ENCODE measurements around the gene ARHGAP24. TPM values are rescaled to one million over a fixed set of nuclear protein-coding genes. Genes with fewer than 3 reads are reported as not detected.

ARHGAP24 gene
- total and polyA plus RNA-seq, 2 experiments from 2014 or later: 0.21 to 0.36 TPM

DNA sequence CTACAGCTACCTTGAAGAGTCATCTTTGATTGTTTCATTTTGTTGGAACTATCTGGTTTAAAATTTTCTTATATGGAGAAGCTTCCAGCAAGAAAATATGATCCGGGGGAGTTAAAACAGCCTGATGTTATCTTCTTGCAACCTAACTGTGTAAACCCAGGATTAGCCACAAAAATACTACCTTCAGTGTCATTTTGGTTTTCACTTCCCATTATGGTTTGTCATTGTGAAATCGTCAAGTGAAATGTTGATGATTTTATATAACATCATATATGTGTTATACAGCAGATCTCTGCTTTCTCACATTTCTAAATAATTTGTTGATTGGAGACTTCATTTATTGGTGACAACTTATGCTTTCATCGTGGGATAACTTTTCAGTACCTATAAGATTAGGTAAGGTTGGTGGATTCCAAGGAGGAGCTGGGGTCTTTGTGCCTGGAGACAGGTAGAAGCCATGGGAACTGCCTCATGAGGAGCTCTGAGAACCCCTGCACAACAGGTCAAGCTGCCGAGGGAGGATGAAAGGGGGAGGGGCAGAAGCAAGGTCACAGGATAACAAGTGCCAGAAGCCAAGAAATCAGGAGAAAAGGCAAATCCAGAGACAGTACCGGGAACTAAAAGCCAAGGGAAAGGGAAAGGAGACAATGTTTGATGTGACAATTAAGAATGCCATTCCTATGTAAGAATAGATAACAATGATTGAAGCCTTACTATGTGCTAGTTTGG lies 7.2 kb downstream of the ARHGAP24 start:
- Histone ChIP-seq H3K4me3 (no peak overlapping the region), H3K27me3 (ENCODE audit: insufficient read depth) (no peaks in the 10 kb centered on the region), H3K4me2 (no peak overlapping the region), H4K20me1 (replicated peaks; ENCODE audit: insufficient read depth) (no peaks in the 10 kb centered on the region), H3K79me2 (replicated peaks; ENCODE audit: insufficient read depth) (no peaks in the 10 kb centered on the region), H2AFZ (no peak overlapping the region), H3K27ac (ENCODE audit: low read depth) (no peak overlapping the region), H3F3A (replicated peaks; ENCODE audit: low read depth) (no peaks in the 10 kb centered on the region), H3K36me3 (ENCODE audit: insufficient read depth) (no peaks in the 10 kb centered on the region), H3K4me1 (ENCODE audit: insufficient read depth) (no peaks in the 10 kb centered on the region), H3K9me2 (ENCODE audit: insufficient read depth) (no peaks in the 10 kb centered on the region)
- H3K27ac Mint-ChIP-seq: no peak overlapping the region
- DNase-seq (ENCODE audit: low spot score) (peak; percentile 34), ATAC-seq (peak; percentile 85)
- peaks cover 5% of the 10 kb centered on the region; the same call in 1 of the 3 replicates for H3K4me1 Mint-ChIP-seq
- no peak overlapping the region for H3K4me3 Mint-ChIP-seq
- no peaks in the 10 kb centered on the region for H3K36me3 Mint-ChIP-seq (ENCODE audit: low read depth)
- no peaks in the 10 kb centered on the region for H3K9me3 Mint-ChIP-seq
- TF ChIP-seq EZH2 (IDR thresholded peaks at IDR 0.05; ENCODE audit: low read depth, unreplicated experiment) (no peak), ZNF114 (CRISPR knock-in tag; IDR thresholded peaks at IDR 0.05) (no peak), CREB1 (CRISPR knock-in tag; IDR thresholded peaks at IDR 0.05; ENCODE audit: low read depth) (no peak), POLR2AphosphoS5 (IDR thresholded peaks at IDR 0.05; ENCODE audit: low read depth) (no peak), EZH2phosphoT487 (IDR thresholded peaks at IDR 0.05; ENCODE audit: unreplicated experiment) (no peak), NANOG (IDR thresholded peaks at IDR 0.05; ENCODE audit: borderline replicate concordance) (no peak), ZNF331 (CRISPR knock-in tag; IDR thresholded peaks at IDR 0.05; ENCODE audit: low read depth) (no peak), JUNB (IDR thresholded peaks at IDR 0.05; ENCODE audit: unreplicated experiment) (no peak), STAT1 (IDR thresholded peaks at IDR 0.05; ENCODE audit: unreplicated experiment) (no peak)
- TF ChIP-seq, protein P1, sequence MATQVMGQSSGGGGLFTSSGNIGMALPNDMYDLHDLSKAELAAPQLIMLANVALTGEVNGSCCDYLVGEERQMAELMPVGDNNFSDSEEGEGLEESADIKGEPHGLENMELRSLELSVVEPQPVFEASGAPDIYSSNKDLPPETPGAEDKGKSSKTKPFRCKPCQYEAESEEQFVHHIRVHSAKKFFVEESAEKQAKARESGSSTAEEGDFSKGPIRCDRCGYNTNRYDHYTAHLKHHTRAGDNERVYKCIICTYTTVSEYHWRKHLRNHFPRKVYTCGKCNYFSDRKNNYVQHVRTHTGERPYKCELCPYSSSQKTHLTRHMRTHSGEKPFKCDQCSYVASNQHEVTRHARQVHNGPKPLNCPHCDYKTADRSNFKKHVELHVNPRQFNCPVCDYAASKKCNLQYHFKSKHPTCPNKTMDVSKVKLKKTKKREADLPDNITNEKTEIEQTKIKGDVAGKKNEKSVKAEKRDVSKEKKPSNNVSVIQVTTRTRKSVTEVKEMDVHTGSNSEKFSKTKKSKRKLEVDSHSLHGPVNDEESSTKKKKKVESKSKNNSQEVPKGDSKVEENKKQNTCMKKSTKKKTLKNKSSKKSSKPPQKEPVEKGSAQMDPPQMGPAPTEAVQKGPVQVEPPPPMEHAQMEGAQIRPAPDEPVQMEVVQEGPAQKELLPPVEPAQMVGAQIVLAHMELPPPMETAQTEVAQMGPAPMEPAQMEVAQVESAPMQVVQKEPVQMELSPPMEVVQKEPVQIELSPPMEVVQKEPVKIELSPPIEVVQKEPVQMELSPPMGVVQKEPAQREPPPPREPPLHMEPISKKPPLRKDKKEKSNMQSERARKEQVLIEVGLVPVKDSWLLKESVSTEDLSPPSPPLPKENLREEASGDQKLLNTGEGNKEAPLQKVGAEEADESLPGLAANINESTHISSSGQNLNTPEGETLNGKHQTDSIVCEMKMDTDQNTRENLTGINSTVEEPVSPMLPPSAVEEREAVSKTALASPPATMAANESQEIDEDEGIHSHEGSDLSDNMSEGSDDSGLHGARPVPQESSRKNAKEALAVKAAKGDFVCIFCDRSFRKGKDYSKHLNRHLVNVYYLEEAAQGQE (IDR thresholded peaks at IDR 0.05; ENCODE audit: unreplicated experiment): no peak
- TF ChIP-seq, protein P2, sequence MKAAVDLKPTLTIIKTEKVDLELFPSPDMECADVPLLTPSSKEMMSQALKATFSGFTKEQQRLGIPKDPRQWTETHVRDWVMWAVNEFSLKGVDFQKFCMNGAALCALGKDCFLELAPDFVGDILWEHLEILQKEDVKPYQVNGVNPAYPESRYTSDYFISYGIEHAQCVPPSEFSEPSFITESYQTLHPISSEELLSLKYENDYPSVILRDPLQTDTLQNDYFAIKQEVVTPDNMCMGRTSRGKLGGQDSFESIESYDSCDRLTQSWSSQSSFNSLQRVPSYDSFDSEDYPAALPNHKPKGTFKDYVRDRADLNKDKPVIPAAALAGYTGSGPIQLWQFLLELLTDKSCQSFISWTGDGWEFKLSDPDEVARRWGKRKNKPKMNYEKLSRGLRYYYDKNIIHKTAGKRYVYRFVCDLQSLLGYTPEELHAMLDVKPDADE (IDR thresholded peaks at IDR 0.05): no peak
- TF ChIP-seq, protein P3, sequence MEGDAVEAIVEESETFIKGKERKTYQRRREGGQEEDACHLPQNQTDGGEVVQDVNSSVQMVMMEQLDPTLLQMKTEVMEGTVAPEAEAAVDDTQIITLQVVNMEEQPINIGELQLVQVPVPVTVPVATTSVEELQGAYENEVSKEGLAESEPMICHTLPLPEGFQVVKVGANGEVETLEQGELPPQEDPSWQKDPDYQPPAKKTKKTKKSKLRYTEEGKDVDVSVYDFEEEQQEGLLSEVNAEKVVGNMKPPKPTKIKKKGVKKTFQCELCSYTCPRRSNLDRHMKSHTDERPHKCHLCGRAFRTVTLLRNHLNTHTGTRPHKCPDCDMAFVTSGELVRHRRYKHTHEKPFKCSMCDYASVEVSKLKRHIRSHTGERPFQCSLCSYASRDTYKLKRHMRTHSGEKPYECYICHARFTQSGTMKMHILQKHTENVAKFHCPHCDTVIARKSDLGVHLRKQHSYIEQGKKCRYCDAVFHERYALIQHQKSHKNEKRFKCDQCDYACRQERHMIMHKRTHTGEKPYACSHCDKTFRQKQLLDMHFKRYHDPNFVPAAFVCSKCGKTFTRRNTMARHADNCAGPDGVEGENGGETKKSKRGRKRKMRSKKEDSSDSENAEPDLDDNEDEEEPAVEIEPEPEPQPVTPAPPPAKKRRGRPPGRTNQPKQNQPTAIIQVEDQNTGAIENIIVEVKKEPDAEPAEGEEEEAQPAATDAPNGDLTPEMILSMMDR (conservative IDR thresholded peaks at IDR 0.05; ENCODE audit: low read depth in 2 of 2): no peak
- TF ChIP-seq, protein P4, sequence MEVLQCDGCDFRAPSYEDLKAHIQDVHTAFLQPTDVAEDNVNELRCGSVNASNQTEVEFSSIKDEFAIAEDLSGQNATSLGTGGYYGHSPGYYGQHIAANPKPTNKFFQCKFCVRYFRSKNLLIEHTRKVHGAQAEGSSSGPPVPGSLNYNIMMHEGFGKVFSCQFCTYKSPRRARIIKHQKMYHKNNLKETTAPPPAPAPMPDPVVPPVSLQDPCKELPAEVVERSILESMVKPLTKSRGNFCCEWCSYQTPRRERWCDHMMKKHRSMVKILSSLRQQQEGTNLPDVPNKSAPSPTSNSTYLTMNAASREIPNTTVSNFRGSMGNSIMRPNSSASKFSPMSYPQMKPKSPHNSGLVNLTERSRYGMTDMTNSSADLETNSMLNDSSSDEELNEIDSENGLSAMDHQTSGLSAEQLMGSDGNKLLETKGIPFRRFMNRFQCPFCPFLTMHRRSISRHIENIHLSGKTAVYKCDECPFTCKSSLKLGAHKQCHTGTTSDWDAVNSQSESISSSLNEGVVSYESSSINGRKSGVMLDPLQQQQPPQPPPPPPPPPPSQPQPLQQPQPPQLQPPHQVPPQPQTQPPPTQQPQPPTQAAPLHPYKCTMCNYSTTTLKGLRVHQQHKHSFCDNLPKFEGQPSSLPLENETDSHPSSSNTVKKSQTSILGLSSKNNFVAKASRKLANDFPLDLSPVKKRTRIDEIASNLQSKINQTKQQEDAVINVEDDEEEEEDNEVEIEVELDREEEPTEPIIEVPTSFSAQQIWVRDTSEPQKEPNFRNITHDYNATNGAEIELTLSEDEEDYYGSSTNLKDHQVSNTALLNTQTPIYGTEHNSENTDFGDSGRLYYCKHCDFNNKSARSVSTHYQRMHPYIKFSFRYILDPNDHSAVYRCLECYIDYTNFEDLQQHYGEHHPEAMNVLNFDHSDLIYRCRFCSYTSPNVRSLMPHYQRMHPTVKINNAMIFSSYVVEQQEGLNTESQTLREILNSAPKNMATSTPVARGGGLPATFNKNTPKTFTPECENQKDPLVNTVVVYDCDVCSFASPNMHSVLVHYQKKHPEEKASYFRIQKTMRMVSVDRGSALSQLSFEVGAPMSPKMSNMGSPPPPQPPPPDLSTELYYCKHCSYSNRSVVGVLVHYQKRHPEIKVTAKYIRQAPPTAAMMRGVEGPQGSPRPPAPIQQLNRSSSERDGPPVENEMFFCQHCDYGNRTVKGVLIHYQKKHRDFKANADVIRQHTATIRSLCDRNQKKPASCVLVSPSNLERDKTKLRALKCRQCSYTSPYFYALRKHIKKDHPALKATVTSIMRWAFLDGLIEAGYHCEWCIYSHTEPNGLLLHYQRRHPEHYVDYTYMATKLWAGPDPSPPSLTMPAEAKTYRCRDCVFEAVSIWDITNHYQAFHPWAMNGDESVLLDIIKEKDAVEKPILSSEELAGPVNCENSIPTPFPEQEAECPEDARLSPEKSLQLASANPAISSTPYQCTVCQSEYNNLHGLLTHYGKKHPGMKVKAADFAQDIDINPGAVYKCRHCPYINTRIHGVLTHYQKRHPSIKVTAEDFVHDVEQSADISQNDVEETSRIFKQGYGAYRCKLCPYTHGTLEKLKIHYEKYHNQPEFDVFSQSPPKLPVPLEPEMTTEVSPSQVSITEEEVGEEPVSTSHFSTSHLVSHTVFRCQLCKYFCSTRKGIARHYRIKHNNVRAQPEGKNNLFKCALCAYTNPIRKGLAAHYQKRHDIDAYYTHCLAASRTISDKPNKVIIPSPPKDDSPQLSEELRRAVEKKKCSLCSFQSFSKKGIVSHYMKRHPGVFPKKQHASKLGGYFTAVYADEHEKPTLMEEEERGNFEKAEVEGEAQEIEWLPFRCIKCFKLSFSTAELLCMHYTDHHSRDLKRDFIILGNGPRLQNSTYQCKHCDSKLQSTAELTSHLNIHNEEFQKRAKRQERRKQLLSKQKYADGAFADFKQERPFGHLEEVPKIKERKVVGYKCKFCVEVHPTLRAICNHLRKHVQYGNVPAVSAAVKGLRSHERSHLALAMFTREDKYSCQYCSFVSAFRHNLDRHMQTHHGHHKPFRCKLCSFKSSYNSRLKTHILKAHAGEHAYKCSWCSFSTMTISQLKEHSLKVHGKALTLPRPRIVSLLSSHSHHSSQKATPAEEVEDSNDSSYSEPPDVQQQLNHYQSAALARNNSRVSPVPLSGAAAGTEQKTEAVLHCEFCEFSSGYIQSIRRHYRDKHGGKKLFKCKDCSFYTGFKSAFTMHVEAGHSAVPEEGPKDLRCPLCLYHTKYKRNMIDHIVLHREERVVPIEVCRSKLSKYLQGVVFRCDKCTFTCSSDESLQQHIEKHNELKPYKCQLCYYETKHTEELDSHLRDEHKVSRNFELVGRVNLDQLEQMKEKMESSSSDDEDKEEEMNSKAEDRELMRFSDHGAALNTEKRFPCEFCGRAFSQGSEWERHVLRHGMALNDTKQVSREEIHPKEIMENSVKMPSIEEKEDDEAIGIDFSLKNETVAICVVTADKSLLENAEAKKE (CRISPR knock-in tag; IDR thresholded peaks at IDR 0.05): no peak
- no peaks in the 10 kb centered on the region for H3K27me3 Mint-ChIP-seq (ENCODE audit: insufficient read depth, low read depth, poor library complexity)
